Stimulated activated naive CD8-positive, alpha-beta T cell treated with anti-CD3 and anti-CD28 coated beads, Interleukin-15, Interleukin-2, amounts not matched to agents 100 ng/mL and 50 ng/mL, for 24 hours (primary cell): Measurements from ENCODE around the gene FASTKD2.
"Not testable (repeated sequence)": the region's sequence is repeated elsewhere in the genome, so short reads cannot be mapped to it uniquely, and the experiment has no call there.

ENCODE experiments used
- H3K27ac Mint-ChIP-seq: one replicate; pipeline ENCODE4 v1.8.0; 2021; ENCODE audit warnings: mild to moderate bottlenecking, mixed read lengths
- H3K27me3 Mint-ChIP-seq: one replicate; pipeline ENCODE4 v1.8.0; 2021; ENCODE audit warnings: mixed read lengths
- H3K36me3 Mint-ChIP-seq: one replicate; pipeline ENCODE4 v1.8.0; 2021; ENCODE audit warnings: low read depth, mixed read lengths
- H3K4me1 Mint-ChIP-seq: one replicate; pipeline ENCODE4 v1.8.0; 2021; ENCODE audit warnings: low read depth, mixed read lengths
- H3K4me3 Mint-ChIP-seq: one replicate; pipeline ENCODE4 v1.8.0; 2021; ENCODE audit warnings: mild to moderate bottlenecking, mixed read lengths
- H3K9me3 Mint-ChIP-seq: one replicate; pipeline ENCODE4 v1.8.0; 2021; ENCODE audit warnings: mixed read lengths

FASTKD2 gene

GRCh38 chr2:206802654-206803514 is 37.5 kb downstream of the FASTKD2 start:
- peaks cover 31% of the 10 kb centered on the region for H3K4me1 Mint-ChIP-seq
- H3K27ac Mint-ChIP-seq = no peak overlapping the region
- H3K9me3 Mint-ChIP-seq = no peaks in the 10 kb centered on the region
- H3K36me3 Mint-ChIP-seq = peaks cover 16% of the 10 kb centered on the region
- H3K27me3 Mint-ChIP-seq = no peaks in the 10 kb centered on the region
- H3K4me3 Mint-ChIP-seq = no peak overlapping the region

GRCh38 chr2:206804326-206804725 is 38.9 kb downstream of the FASTKD2 start:
- peaks cover 17% of the 10 kb centered on the region for H3K4me1 Mint-ChIP-seq
- no peak overlapping the region for H3K4me3 Mint-ChIP-seq
- H3K27me3 Mint-ChIP-seq = no peaks in the 10 kb centered on the region
- H3K9me3 Mint-ChIP-seq = no peaks in the 10 kb centered on the region
- H3K36me3 Mint-ChIP-seq = peaks cover 13% of the 10 kb centered on the region
- no peak overlapping the region for H3K27ac Mint-ChIP-seq

- H3K4me1 Mint-ChIP-seq = peaks cover 2% of the 10 kb centered on the region
- no peaks in the 10 kb centered on the region for H3K9me3 Mint-ChIP-seq
Observed at GRCh38 chr2:206805887-206806607, 40.6 kb downstream of the FASTKD2 start.

GRCh38 chr2:206807624-206808023 is 42.2 kb downstream of the FASTKD2 start:
- not testable (repeated sequence) for H3K4me1 Mint-ChIP-seq, H3K36me3 Mint-ChIP-seq, H3K27me3 Mint-ChIP-seq, H3K9me3 Mint-ChIP-seq, H3K4me3 Mint-ChIP-seq, H3K27ac Mint-ChIP-seq

More at GRCh38 chr2:206805887-206806607, 40.6 kb downstream of the FASTKD2 start:
- H3K27me3 Mint-ChIP-seq = no peaks in the 10 kb centered on the region
- peaks cover 13% of the 10 kb centered on the region for H3K36me3 Mint-ChIP-seq
- H3K4me3 Mint-ChIP-seq = no peak overlapping the region
- H3K27ac Mint-ChIP-seq = no peak overlapping the region

- H3K27ac Mint-ChIP-seq, H3K36me3 Mint-ChIP-seq, H3K4me1 Mint-ChIP-seq, H3K9me3 Mint-ChIP-seq, H3K4me3 Mint-ChIP-seq, H3K27me3 Mint-ChIP-seq: not testable (repeated sequence)
Observed at GRCh38 chr2:206812471-206812870, 47.1 kb downstream of the FASTKD2 start.

GRCh38 chr2:206814498-206814897 is 49.1 kb downstream of the FASTKD2 start:
- H3K27ac Mint-ChIP-seq = no peak overlapping the region

GRCh38 chr2:206820807-206821206 is 55.4 kb downstream of the FASTKD2 start:
- Mint-ChIP-seq H3K4me1 (no peaks in the 10 kb centered on the region), H3K36me3 (peaks cover under 1% of the 10 kb centered on the region), H3K27me3 (no peaks in the 10 kb centered on the region), H3K27ac (no peak overlapping the region), H3K9me3 (no peaks in the 10 kb centered on the region), H3K4me3 (no peak overlapping the region)

More at GRCh38 chr2:206814498-206814897, 49.1 kb downstream of the FASTKD2 start:
- Mint-ChIP-seq H3K4me3 (no peak overlapping the region), H3K36me3 (peaks cover 6% of the 10 kb centered on the region), H3K9me3 (no peaks in the 10 kb centered on the region), H3K4me1 (no peaks in the 10 kb centered on the region), H3K27me3 (no peaks in the 10 kb centered on the region)

- H3K4me1 Mint-ChIP-seq = no peaks in the 10 kb centered on the region
- no peaks in the 10 kb centered on the region for H3K9me3 Mint-ChIP-seq
- H3K36me3 Mint-ChIP-seq = no peaks in the 10 kb centered on the region
- no peak overlapping the region for H3K4me3 Mint-ChIP-seq
- no peak overlapping the region for H3K27ac Mint-ChIP-seq
- no peaks in the 10 kb centered on the region for H3K27me3 Mint-ChIP-seq
Observed at GRCh38 chr2:206823178-206823577, 57.8 kb downstream of the FASTKD2 start.

- H3K27me3 Mint-ChIP-seq = no peaks in the 10 kb centered on the region
- H3K27ac Mint-ChIP-seq = no peak overlapping the region
- H3K4me1 Mint-ChIP-seq = no peaks in the 10 kb centered on the region
- H3K4me3 Mint-ChIP-seq = no peak overlapping the region
- H3K36me3 Mint-ChIP-seq = no peaks in the 10 kb centered on the region
- H3K9me3 Mint-ChIP-seq = no peaks in the 10 kb centered on the region
Observed at GRCh38 chr2:206824087-206824618, 58.7 kb downstream of the FASTKD2 start.

GRCh38 chr2:206824993-206825392 is 59.6 kb downstream of the FASTKD2 start:
- no peaks in the 10 kb centered on the region for H3K4me1 Mint-ChIP-seq
- no peaks in the 10 kb centered on the region for H3K9me3 Mint-ChIP-seq
- no peaks in the 10 kb centered on the region for H3K36me3 Mint-ChIP-seq

GRCh38 chr2:206831442-206831995 is 66.1 kb downstream of the FASTKD2 start:
- no peaks in the 10 kb centered on the region for H3K27me3 Mint-ChIP-seq

More at GRCh38 chr2:206824993-206825392, 59.6 kb downstream of the FASTKD2 start:
- no peaks in the 10 kb centered on the region for H3K27me3 Mint-ChIP-seq
- H3K27ac Mint-ChIP-seq = no peak overlapping the region
- no peak overlapping the region for H3K4me3 Mint-ChIP-seq

GRCh38 chr2:206832873-206833272 is 67.5 kb downstream of the FASTKD2 start:
- H3K27me3 Mint-ChIP-seq = no peaks in the 10 kb centered on the region

More at GRCh38 chr2:206831442-206831995, 66.1 kb downstream of the FASTKD2 start:
- H3K36me3 Mint-ChIP-seq = no peaks in the 10 kb centered on the region
- H3K9me3 Mint-ChIP-seq = peaks cover 4% of the 10 kb centered on the region
- no peak overlapping the region for H3K27ac Mint-ChIP-seq
- H3K4me3 Mint-ChIP-seq = no peak overlapping the region
- H3K4me1 Mint-ChIP-seq = no peaks in the 10 kb centered on the region

GRCh38 chr2:206833291-206833690 is 67.9 kb downstream of the FASTKD2 start:
- H3K27me3 Mint-ChIP-seq = no peaks in the 10 kb centered on the region
- H3K27ac Mint-ChIP-seq = no peak overlapping the region
- no peak overlapping the region for H3K4me3 Mint-ChIP-seq
- H3K4me1 Mint-ChIP-seq = no peaks in the 10 kb centered on the region
- peaks cover 4% of the 10 kb centered on the region for H3K9me3 Mint-ChIP-seq
- no peaks in the 10 kb centered on the region for H3K36me3 Mint-ChIP-seq

More at GRCh38 chr2:206832873-206833272, 67.5 kb downstream of the FASTKD2 start:
- H3K9me3 Mint-ChIP-seq = peaks cover 4% of the 10 kb centered on the region
- H3K27ac Mint-ChIP-seq = no peak overlapping the region
- H3K4me3 Mint-ChIP-seq = no peak overlapping the region
- H3K4me1 Mint-ChIP-seq = no peaks in the 10 kb centered on the region
- no peaks in the 10 kb centered on the region for H3K36me3 Mint-ChIP-seq

GRCh38 chr2:206836722-206837121 is 71.3 kb downstream of the FASTKD2 start:
- Mint-ChIP-seq H3K36me3 (no peaks in the 10 kb centered on the region), H3K9me3 (peaks cover 4% of the 10 kb centered on the region)

GRCh38 chr2:206837775-206838174 is 72.4 kb downstream of the FASTKD2 start:
- no peaks in the 10 kb centered on the region for H3K36me3 Mint-ChIP-seq
- peaks cover 4% of the 10 kb centered on the region for H3K9me3 Mint-ChIP-seq
- no peaks in the 10 kb centered on the region for H3K27me3 Mint-ChIP-seq
- no peak overlapping the region for H3K4me3 Mint-ChIP-seq
- no peak overlapping the region for H3K27ac Mint-ChIP-seq
- no peaks in the 10 kb centered on the region for H3K4me1 Mint-ChIP-seq

More at GRCh38 chr2:206836722-206837121, 71.3 kb downstream of the FASTKD2 start:
- no peak overlapping the region for H3K27ac Mint-ChIP-seq
- H3K4me1 Mint-ChIP-seq = no peaks in the 10 kb centered on the region
- no peak overlapping the region for H3K4me3 Mint-ChIP-seq
- H3K27me3 Mint-ChIP-seq = no peaks in the 10 kb centered on the region
